T1000 (cell line): ENCODE measurements around the gene ERBB4.
"Not testable (repeated sequence)": the region's sequence is repeated elsewhere in the genome, so short reads cannot be mapped to it uniquely, and the experiment has no call there.

Source experiments
- DNase-seq: peaks from one replicate; lab custom pipeline; 2025; ENCODE audit warnings: mixed read lengths; lab: John Stamatoyannopoulos, UW

Gene ERBB4

DNA sequence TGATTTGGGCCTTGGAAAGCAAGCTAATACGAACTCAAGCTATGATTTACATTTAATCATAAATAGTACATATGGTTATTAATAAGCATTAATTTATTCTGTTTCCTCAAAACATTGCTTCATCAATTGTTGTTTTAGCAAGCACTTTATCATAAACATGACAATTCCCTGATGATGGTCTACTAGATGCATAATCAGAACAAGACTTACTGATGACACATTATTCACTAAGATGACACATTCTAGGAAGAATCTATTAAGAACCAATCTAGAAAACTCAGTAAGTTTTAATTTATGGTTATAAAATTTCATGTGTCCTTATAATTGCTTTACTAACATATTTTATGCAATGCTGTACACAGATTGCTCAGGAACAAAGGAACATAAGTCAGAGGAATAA lies 815.2 kb downstream of the ERBB4 start:
- DNase-seq = no peak

- no peak for DNase-seq
Measured at GRCh38 chr2:211722928-211723327, 815.7 kb downstream of the ERBB4 start.

DNA sequence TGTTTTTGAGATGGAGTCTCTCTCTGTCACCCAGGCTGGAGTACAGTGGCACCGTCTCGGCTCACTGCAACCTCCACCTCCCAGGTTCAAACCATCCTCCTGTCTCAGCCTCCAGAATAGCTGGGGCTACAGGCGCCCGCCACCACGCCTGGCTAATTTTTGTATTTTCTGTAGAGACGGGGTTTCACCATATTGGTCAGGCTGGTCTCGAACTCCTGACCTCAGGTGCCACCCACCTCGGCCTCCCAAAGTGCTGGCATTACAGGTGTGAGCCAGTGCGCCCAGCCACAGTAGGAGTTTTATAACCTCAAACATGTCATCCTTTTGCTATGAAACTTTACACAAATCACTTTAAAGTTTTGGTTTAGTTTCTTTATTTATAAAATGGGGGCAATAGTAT lies 816.7 kb downstream of the ERBB4 start:
- DNase-seq = not testable (repeated sequence)

DNA sequence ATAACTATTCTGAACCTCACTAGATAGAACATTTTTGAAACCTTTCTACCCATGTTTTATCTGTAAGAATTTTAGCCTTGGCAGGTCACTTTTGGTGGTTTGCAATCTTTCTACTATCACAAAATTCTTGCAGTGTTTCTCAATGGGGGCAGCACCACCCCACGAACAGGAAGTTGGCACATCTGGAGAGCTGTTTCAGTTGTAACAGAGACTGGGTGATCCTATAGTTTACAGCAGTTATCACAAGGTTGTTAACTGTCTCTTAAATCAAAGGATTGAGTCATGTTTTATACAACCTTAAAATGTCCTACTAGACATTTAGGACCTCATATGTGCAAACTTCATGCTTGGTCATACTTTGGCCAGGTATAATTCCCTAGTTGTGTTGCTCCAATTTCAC lies 829.2 kb downstream of the ERBB4 start:
- no peak for DNase-seq

DNA sequence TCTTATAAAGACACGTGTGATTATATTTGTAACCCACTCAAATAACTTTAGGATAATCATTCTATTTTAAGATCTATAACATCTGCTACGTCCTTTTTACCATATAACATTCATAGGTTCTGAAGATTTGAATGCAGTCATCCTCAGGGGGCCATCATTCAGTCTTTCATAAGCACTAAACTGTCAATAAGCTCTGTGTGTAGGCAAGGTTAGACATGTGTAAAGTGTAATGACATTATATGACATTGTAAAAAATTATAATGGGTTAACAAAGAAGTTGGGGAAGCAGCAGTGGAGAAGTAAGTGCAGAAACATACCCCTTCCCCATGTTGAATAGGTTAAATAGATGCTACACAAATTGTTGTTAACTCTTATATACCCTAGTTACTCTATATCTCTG lies 845.9 kb downstream of the ERBB4 start:
- DNase-seq = no peak

- no peak for DNase-seq
Measured at GRCh38 chr2:211690736-211691135, 847.9 kb downstream of the ERBB4 start.

- no peak for DNase-seq
Measured at GRCh38 chr2:211688196-211688595, 850.4 kb downstream of the ERBB4 start.

- DNase-seq = no peak
Measured at GRCh38 chr2:211674715-211675114, 863.9 kb downstream of the ERBB4 start.

- DNase-seq = no peak
Measured at GRCh38 chr2:211673133-211673905, 865.3 kb downstream of the ERBB4 start.

- no peak for DNase-seq
Measured at GRCh38 chr2:211671977-211672376, 866.6 kb downstream of the ERBB4 start.

GRCh38 chr2:211665299-211665698 lies 873.3 kb downstream of the ERBB4 start:
- DNase-seq = no peak

DNA sequence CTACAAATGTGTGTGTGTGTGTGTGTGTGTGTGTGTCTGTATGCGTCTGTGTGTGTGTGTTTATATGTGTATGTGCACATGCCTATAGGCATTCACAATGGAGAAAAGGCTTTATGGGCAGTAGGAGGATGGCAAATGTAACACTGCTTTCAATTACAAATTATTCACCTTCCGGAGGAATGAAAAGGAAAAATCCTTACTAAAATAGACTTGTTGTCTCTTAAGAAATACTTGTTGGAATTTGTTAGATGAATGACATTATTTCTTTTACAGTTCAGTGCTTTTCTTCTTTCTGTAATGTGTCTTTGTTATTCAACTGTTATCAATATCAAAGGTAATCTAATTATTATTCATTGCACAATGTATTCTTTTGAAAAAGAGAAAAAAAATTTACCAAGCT lies 874.3 kb downstream of the ERBB4 start:
- DNase-seq = no peak

GRCh38 chr2:211654211-211654780 lies 884.3 kb downstream of the ERBB4 start:
- DNase-seq = no peak

DNA sequence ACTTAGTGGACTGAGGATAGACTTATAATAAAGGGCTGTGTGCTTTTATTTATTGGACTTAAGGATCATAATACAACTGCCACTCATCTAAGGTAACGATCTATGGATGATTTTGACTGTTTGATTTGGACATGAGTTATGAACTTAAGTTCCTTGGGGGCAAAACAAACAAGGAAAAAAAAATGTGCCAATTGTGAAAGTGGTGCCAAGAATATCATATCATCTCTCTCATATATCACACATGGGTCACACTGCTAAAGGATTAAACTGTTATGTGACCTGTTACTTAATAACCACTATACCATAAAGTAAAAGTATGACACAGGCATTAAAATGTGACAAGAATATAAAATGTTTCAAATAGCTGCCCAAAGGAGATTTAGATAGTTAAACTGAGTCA lies 886.3 kb downstream of the ERBB4 start:
- no peak for DNase-seq

DNA sequence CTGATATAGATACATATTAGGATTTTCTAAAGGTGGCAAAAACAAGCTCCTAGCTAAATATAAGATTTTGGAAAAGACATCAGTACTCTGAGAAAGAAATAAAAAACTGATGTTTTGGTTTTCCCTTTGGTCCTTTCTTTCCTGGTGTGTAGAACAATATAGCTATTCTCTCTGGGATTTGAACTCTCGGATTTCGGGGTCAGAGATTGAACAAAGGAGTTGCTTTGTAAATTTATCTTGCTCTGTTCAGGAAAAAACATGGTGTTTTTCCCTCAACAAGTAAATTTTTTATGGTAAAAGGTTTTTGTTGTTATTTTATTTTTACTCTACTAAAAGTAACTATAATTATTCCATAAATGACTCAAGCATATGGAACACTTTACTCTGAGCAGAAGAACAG lies 889.3 kb downstream of the ERBB4 start:
- DNase-seq = no peak

DNA sequence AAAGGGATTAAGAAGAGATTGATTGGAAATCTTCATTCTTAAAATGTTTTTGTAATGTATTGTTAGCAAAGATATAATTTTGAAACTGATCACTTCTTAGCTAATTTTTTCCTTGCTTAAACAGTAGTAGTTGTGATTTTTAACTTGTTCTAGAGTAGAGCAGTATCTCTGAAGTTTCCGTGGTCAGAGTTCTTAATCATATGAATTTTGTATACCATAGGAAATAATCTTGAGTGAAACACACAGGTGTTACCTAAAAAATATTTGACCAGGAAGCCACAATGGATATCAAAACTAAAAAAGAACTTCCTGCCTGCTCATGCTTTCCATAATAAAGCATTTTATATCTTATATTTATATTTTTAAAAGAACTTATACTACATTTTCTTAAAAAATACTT lies 907.1 kb downstream of the ERBB4 start:
- DNase-seq = no peak

DNA sequence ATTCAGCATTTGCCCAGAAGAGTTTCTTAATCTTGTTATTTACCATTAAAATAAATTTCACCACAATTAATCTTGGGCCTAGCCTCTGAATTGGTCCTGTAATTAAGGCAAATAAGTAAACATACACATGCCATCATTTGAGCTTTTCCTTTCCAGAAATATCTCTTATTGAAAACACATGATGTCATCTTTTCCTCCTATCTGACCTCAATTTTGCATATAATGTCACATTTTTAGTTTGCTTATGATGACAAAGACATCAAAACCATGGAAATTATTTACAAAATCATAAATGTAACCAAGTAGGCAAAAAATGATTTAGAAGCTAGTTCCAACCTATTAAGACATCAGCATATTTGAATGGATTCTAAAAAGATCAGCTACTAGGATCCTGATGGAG lies 915.5 kb downstream of the ERBB4 start:
- no peak for DNase-seq

GRCh38 chr2:211620986-211621385 lies 917.6 kb downstream of the ERBB4 start:
- DNase-seq = no peak

DNA sequence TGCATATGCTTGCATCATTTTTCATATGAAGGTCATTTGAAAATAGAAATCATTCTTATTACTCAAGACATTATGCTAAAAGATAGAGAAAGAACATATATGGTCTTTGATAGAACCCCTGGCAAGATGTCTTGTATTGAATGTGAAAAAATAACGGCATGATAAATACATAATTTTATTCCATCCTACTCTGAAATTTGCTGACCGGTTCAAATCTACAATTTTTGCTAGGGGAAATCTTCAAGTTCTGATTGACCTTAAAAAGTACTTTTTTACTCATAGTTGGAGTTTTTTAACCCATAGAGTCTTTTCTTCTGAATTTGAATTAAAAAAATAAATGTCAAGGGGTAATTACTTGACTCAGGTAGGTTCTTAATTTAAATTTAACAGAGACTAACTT lies 920.8 kb downstream of the ERBB4 start:
- no peak for DNase-seq

DNA sequence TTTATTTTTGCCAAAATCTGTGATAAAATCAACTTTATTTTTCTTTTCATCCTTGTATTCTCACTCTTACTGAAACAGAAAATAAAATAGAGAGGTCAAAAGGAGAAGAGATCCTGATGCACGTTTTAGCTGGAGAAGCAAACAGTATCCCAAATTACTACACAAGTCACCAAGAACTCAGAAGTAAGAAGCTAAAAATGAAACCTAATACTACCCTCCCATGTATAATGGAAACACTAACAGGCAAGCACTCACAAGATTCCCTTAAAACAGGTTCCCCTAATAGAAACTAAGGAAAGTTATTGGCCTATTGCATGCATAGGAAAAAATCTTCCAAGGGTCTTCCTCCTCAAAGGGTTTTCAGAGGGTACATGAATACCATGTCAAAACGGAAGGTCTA lies 927.0 kb downstream of the ERBB4 start:
- DNase-seq = no peak

- no peak for DNase-seq
Measured at GRCh38 chr2:211611061-211611518, 927.5 kb downstream of the ERBB4 start.

- no peak for DNase-seq
Measured at GRCh38 chr2:211609127-211609526, 929.5 kb downstream of the ERBB4 start.

- no peak for DNase-seq
Measured at GRCh38 chr2:211599146-211599545, 939.5 kb downstream of the ERBB4 start.

GRCh38 chr2:211598238-211598637 lies 940.4 kb downstream of the ERBB4 start:
- no peak for DNase-seq
